ENCODE data around the gene TAF1A.

- TF ChIP-seq SUZ12 (IDR thresholded peaks at IDR 0.05; ENCODE audit: extremely low read depth, insufficient read depth, insufficient read length) (no peak), YY1 (IDR thresholded peaks at IDR 0.05; ENCODE audit: insufficient read depth, insufficient read length) (no peak)
Measured at GRCh38 chr1:222632749-222633148, 43.0 kb upstream of the TAF1A start.
